Measurements from ENCODE around the gene CDK19. TPM values are rescaled to one million over a fixed set of nuclear protein-coding genes. Genes with fewer than 3 reads are reported as not detected.

The CDK19 gene
- total RNA-seq, 1 donor from 2014 or later = 9.1 TPM

- intact Hi-C loops (cut with micrococcal nuclease) = loop anchor here (5.0 to 10.0 kb wide), 2 partner anchors 155 to 258 kb away; no protein-coding TSS in a partner anchor
- TF ChIP-seq CTCF (IDR thresholded peaks at IDR 0.05; ENCODE audit: borderline replicate concordance) = no peak
- no peaks in the 10 kb centered on the region for H3K36me3 ChIP-seq
- H3K4me3 ChIP-seq = no peak overlapping the region
- peaks cover 3% of the 10 kb centered on the region for H3K4me1 ChIP-seq
- DNase-seq = no peak
- no peaks in the 10 kb centered on the region for H3K9me3 ChIP-seq (replicated peaks)
- H3K27ac ChIP-seq (replicated peaks) = no peak overlapping the region
- H3K27me3 ChIP-seq (ENCODE audit: low read depth) = no peaks in the 10 kb centered on the region
Observed at GRCh38 chr6:110689275-110689935, 125.9 kb downstream of the CDK19 start.

GRCh38 chr6:110688661-110689268, 126.5 kb downstream of the CDK19 start:
- intact Hi-C loops (cut with micrococcal nuclease) = loop anchor here (5.0 to 10.0 kb wide), 2 partner anchors 154 to 259 kb away; no protein-coding TSS in a partner anchor
- H3K27ac ChIP-seq (replicated peaks) = no peak overlapping the region
- H3K4me3 ChIP-seq = no peak overlapping the region
- DNase-seq = no peak
- no peaks in the 10 kb centered on the region for H3K27me3 ChIP-seq (ENCODE audit: low read depth)
- no peaks in the 10 kb centered on the region for H3K9me3 ChIP-seq (replicated peaks)
- no peaks in the 10 kb centered on the region for H3K36me3 ChIP-seq
- H3K4me1 ChIP-seq = peaks cover 3% of the 10 kb centered on the region
- TF ChIP-seq CTCF (IDR thresholded peaks at IDR 0.05; ENCODE audit: borderline replicate concordance) = no peak

- Histone ChIP-seq H3K36me3 (no peaks in the 10 kb centered on the region), H3K27me3 (ENCODE audit: low read depth) (no peaks in the 10 kb centered on the region), H3K4me3 (no peak overlapping the region), H3K9me3 (replicated peaks) (no peaks in the 10 kb centered on the region), H3K4me1 (peaks cover 6% of the 10 kb centered on the region), H3K27ac (replicated peaks) (no peak overlapping the region)
- intact Hi-C loops (cut with micrococcal nuclease) = loop anchor here (5.0 to 10.0 kb wide), 2 partner anchors 153 to 260 kb away; no protein-coding TSS in a partner anchor
- DNase-seq = no peak
- TF ChIP-seq CTCF (IDR thresholded peaks at IDR 0.05; ENCODE audit: borderline replicate concordance) = no peak
Observed at GRCh38 chr6:110687326-110687725, 127.9 kb downstream of the CDK19 start.

GRCh38 chr6:110683241-110683640, 132.0 kb downstream of the CDK19 start:
- Histone ChIP-seq H3K4me3 (no peak overlapping the region), H3K9me3 (replicated peaks) (no peaks in the 10 kb centered on the region), H3K36me3 (no peaks in the 10 kb centered on the region), H3K4me1 (peaks cover 15% of the 10 kb centered on the region), H3K27me3 (ENCODE audit: low read depth) (no peaks in the 10 kb centered on the region), H3K27ac (replicated peaks) (no peak overlapping the region)
- DNase-seq = no peak
- intact Hi-C loops (cut with micrococcal nuclease) = loop anchor here (10.0 kb wide), 1 partner anchor 148 kb away; no protein-coding TSS in a partner anchor
- no peak for TF ChIP-seq CTCF (IDR thresholded peaks at IDR 0.05; ENCODE audit: borderline replicate concordance)

GRCh38 chr6:110682460-110682853, 132.8 kb downstream of the CDK19 start:
- Histone ChIP-seq H3K4me3 (no peak overlapping the region), H3K27ac (replicated peaks) (peak overlapping the region; percentile 67), H3K4me1 (peaks cover 15% of the 10 kb centered on the region), H3K9me3 (replicated peaks) (no peaks in the 10 kb centered on the region), H3K27me3 (ENCODE audit: low read depth) (no peaks in the 10 kb centered on the region), H3K36me3 (no peaks in the 10 kb centered on the region)
- TF ChIP-seq CTCF (IDR thresholded peaks at IDR 0.05; ENCODE audit: borderline replicate concordance) = peak; percentile 78
- intact Hi-C loops (cut with micrococcal nuclease) = loop anchor here (10.0 kb wide), 1 partner anchor 148 kb away; no protein-coding TSS in a partner anchor
- no peak for DNase-seq
